ENCODE measurements around the gene VDR.

GRCh38 chr12:47864646-47865235, 40.1 kb downstream of the VDR start:
- no peak for TF ChIP-seq POLR2AphosphoS5 (IDR thresholded peaks at IDR 0.05; ENCODE audit: low read depth, low read length)
- TF ChIP-seq TAF1 (IDR thresholded peaks at IDR 0.05; ENCODE audit: low read depth, low read length), result no peak
- TF ChIP-seq POLR2A (IDR thresholded peaks at IDR 0.05; ENCODE audit: low read depth, low read length), result no peak
- TF ChIP-seq PAX5 (IDR thresholded peaks at IDR 0.05; ENCODE audit: insufficient read depth, low read length, severe bottlenecking), result no peak
- no peak for TF ChIP-seq SPI1 (IDR thresholded peaks at IDR 0.05; ENCODE audit: low read depth, low read length)
